LNCAP (cell line): ENCODE measurements around the gene DYNC2I2.
A peak's percentile ranks its signal among the peaks of the same experiment; 100 is the strongest.

Source experiments
- TF ChIP-seq, protein P1 (sequence below): fragments of 450-650 bp; IDR thresholded peaks from 2 replicates; pipeline ENCODE4 v1.5.1; 2017; ENCODE audit warnings: mild to moderate bottlenecking

DYNC2I2 gene

DNA sequence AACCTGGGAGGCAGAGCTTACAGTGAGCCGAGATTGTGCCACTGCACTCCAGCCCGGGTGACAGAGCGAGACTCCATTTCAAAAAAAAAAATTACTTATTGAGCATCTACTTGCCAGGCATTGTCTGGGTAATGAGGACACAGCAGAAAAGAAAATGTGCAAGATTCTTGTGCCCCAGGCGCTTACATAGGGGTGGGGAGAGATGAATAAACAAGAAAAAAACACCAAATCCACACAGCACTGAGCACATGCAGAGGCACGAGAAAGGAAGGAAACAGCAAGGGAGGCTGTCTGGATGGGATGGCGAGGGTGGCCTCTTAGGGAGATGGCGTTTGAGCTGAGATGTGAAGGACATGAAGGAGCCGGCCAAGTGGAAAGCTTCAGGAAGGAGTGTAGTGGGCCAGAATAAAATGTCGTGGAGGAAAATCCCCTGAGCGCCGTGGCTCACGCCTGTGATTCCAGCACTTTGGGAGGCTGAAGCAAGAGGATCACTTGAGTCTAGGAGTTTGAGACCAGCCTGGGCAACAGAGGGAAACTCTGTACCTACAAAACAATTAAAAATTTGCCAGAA lies 13.9 kb downstream of the DYNC2I2 start:
- TF ChIP-seq, protein P1, sequence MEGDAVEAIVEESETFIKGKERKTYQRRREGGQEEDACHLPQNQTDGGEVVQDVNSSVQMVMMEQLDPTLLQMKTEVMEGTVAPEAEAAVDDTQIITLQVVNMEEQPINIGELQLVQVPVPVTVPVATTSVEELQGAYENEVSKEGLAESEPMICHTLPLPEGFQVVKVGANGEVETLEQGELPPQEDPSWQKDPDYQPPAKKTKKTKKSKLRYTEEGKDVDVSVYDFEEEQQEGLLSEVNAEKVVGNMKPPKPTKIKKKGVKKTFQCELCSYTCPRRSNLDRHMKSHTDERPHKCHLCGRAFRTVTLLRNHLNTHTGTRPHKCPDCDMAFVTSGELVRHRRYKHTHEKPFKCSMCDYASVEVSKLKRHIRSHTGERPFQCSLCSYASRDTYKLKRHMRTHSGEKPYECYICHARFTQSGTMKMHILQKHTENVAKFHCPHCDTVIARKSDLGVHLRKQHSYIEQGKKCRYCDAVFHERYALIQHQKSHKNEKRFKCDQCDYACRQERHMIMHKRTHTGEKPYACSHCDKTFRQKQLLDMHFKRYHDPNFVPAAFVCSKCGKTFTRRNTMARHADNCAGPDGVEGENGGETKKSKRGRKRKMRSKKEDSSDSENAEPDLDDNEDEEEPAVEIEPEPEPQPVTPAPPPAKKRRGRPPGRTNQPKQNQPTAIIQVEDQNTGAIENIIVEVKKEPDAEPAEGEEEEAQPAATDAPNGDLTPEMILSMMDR = no peak

DNA sequence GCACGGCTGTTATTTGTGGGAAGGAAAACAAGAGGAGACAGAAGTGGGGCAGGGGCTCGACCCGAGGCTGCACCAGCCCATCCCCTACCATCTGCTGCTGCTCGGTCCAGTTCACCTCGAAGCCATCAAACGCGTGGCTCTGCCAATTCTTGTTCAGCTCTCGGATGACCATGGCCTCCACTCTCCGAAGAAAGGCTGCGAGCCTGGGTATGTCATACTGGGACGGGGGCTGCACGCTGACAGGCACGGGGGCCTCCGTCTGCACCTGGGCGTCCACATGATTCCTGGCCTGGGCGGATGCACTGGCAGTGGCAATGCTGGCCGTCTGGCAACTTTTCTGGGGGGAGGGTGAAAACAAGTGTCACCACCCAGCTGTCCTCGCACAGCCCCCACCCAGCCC lies 16.0 kb downstream of the DYNC2I2 start:
- TF ChIP-seq, protein P1 = no peak

DNA sequence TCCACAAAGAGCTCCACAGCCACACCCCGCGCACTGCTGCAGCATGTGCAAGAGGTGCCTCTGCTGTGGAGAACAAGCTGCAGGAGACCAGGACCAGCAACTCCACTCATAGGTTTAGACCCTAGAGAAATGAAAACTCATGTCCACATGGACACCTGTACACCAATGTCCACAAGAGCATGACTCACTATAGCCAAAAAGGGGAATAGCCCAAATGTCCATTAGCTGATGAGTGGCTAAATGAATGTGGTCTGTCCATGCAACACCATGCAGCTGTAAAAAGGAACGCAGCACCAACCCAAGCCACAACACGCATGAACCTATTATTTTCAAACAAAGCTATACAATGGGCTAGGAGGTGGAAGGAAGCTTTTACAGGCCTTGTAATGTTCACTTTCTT lies 18.1 kb downstream of the DYNC2I2 start:
- TF ChIP-seq, protein P1 = no peak

DNA sequence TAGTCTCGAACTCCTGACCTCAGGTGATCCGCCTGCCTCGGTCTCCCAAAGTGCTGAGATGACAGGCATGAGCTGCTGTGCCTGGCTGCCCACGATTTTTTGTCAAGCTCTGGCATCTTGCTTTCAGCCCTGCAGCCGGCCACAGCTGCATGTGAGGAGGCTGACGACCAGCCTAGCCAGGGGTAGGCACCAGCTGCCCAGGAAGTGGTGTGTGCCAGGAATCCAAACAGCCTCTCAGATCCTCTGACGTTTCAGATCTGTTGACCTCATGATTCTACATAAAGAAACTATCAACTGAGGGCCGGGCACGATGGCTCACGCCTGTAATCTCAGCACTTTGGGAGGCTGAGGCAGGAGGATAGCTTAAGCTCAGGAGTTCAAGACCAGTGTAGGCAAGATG lies 19.0 kb downstream of the DYNC2I2 start:
- TF ChIP-seq, protein P1 = no peak

- TF ChIP-seq, protein P1 = no peak
These were observed 19.8 kb downstream of the DYNC2I2 start for GRCh38 chr9:128636556-128637530.

DNA sequence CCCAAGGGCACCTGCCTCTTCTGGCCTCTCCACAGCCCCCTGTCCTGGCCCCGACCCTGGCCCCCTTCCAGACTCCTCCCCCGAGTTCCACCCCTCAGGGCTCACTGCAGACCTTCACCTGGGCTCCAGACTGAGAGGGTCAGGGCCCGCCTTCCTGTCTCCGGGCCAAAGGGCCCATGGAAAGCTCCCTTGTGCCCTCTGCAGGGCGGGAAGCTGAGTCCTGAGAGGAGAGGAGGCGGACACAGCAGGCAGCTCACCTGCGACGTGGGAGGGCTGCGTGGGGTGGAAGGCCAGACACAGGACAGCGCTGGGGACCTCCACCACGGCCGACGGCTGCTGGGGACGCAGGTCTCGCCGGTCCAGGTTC lies 20.6 kb downstream of the DYNC2I2 start:
- TF ChIP-seq, protein P1 = peak; percentile 46; the same call in 1 of the 2 replicates

- TF ChIP-seq, protein P1 = peak; percentile 42
These were observed 21.2 kb downstream of the DYNC2I2 start for GRCh38 chr9:128635266-128636023.
